GM19351 (cell line): ENCODE data around the gene SOWAHC.
A peak's percentile ranks its signal among the peaks of the same experiment; 100 is the strongest.
"Not testable (repeated sequence)": the region's sequence is repeated elsewhere in the genome, so short reads cannot be mapped to it uniquely, and the experiment has no call there.

Experiments used
- ATAC-seq: cut with Tn5 transposase; IDR thresholded peaks from one replicate; pipeline ENCODE4 v1.9.1; 2021; ENCODE audit warnings: mild to moderate bottlenecking, moderate library complexity; ENCODE audit not compliant: unreplicated experiment

SOWAHC gene

GRCh38 chr2:109613922-109614714 lies at the start of gene SOWAHC, which contains the start of gene SEPTIN10:
SOWAHC (plus strand) TSS chr2:109614364; CDS start chr2:109614490, 126 bp downstream.
SEPTIN10 (minus strand) TSS chr2:109613966; CDS start chr2:109613827, 139 bp downstream.
- ATAC-seq = peak; percentile 81

- ATAC-seq = no peak
Measured at GRCh38 chr2:109575373-109575772, 38.8 kb upstream of the SOWAHC start.

GRCh38 chr2:109577630-109578029 lies 36.5 kb upstream of the SOWAHC start:
- not testable (repeated sequence) for ATAC-seq

- ATAC-seq = peak; percentile 83
Measured at GRCh38 chr2:109582928-109583895, 31.0 kb upstream of the SOWAHC start.

- no peak for ATAC-seq
Measured at GRCh38 chr2:109586687-109587086, 27.5 kb upstream of the SOWAHC start.

- no peak for ATAC-seq
Measured at GRCh38 chr2:109591206-109591605, 23.0 kb upstream of the SOWAHC start.

- no peak for ATAC-seq
Measured at GRCh38 chr2:109592905-109593304, 21.3 kb upstream of the SOWAHC start.

- ATAC-seq = no peak
Measured at GRCh38 chr2:109594246-109594885, 19.8 kb upstream of the SOWAHC start.

GRCh38 chr2:109595644-109596043 lies 18.5 kb upstream of the SOWAHC start:
- ATAC-seq = no peak

- ATAC-seq = no peak
Measured at GRCh38 chr2:109597283-109597682, 16.9 kb upstream of the SOWAHC start.

- no peak for ATAC-seq
Measured at GRCh38 chr2:109601783-109602182, 12.4 kb upstream of the SOWAHC start.

GRCh38 chr2:109602617-109603188 lies 11.5 kb upstream of the SOWAHC start:
- ATAC-seq = no peak

GRCh38 chr2:109604597-109604996 lies 9.6 kb upstream of the SOWAHC start:
- ATAC-seq = no peak

GRCh38 chr2:109607766-109608165 lies 6.4 kb upstream of the SOWAHC start:
- ATAC-seq = no peak

- ATAC-seq = no peak
Measured at GRCh38 chr2:109609352-109610024, 4.7 kb upstream of the SOWAHC start.

- ATAC-seq = no peak
Measured at GRCh38 chr2:109611467-109612095, 2.6 kb upstream of the SOWAHC start.

GRCh38 chr2:109613081-109613921 lies 863 bp upstream of the SOWAHC start:
- peak; percentile 27 for ATAC-seq

- no peak for ATAC-seq
Measured at GRCh38 chr2:109614715-109615636, 812 bp downstream of the SOWAHC start.
